GM11168 (cell line): ENCODE results near the gene RPL38.

Experiments used
- in situ Hi-C: fragments of 300-500 bp; cut with MboI; formaldehyde crosslinking; loops from one replicate; pipeline ENCODE4 v1.12.0; 2022; ENCODE audit warnings: low sequenced_read_pairs; ENCODE audit not compliant: unreplicated experiment

RPL38 gene

DNA sequence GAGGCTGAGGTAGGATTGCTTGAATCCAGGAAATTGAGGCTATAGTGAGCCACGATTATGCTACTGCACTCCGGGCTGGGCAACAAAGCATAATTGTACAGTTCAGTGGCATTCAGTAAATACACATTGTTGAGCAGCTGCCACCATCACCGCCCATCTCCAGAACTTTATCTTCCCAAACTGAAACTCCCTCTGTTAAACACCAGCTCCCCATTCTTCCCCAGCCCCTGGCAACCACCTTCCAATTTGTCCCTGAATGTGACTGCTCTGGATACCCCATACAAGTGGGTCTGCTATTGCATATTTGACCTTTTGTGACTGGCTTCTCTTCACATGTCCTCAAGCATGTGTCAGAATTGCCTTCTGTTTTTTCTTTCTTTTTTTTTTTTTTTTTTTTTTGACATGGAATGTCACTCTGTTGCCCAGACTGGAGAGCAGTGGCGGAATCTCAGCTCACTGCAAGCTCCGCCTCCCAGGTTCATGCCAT is 2.9 kb downstream of the RPL38 start:
- in situ Hi-C loops: no loop called here

DNA sequence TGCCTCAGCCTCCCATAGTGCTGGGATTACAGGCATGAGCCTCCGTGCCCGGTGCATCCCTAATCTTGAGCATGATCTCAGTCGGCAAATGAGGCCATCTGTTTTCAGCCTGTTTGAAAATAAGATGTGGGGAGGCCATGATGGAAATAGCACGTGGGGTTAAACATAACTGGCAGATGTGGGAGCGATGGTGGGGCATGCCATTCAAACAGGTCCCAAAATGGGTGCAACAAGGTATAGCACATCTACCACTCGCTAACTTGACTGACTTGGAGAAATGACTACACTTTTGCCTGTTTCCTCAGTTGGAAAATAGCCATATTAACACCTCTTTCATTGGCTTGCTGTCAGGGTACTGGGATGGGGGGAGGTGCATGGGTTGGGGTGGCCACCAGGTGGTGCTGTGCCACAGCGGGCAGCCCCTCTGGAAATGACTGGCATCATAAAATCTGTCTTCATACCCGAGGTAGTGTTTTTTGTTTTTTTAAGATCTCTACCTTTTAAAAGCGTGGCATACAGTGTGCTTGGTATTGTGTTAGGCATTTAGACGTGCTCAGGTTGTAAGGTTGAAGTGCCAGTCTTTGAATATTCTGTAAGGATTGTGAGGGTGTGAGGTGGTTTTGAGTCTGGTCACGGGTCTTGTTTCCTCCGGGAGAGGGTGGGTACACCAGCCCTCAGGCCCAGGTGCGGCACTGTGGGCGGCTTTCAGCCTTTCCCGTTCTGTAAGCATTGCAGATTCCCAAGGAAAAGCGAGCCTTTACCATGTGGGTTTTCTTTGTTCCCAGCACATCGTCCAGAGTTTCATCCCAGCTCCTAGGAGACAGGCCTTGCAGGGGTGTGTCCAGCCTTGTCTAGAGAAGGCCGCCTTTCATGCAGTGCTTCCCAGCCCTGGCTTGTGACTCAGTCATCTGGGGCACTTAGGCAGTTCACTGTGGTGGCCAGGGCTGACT is 7.0 kb downstream of the RPL38 start:
- in situ Hi-C loops: no loop called here

DNA sequence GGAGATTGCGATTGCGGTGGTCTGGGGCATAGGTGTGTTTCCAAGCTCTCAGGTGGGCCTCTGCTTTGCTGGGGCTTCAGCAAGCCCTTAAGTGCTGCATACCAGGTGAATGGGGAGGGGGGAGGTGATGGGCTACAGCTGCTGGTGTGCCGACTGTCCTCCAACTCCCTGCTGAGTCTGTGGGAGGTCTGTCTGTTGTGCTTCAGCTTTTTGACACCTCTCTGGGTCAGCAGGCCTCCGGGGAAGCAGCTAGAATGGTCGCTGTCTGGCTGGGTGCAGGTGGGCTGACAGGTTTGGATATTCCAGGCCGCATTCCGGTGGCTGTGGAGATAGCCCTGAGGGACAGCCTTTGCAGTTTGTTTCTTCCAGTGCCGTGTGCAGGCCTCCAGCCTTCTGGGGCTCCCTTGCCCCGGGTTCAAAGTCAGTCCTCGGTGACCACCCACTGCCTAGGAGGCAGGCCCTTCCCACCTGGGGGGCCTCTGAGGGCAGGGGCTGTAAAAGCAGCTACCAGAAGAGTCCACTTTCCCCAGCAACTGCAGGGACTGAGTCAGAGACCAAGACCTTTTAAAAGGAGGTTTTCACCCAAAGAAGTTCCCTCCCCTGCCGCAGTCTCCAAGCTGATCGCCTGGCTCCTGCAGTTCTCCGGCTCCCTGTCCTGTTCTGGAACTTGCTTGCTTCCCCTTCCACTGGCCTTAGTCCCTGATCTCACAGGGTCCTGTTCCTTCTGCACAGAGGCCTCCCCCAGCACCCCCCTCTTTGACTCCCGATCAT is 7.8 kb downstream of the RPL38 start:
- in situ Hi-C loops: no loop called here

DNA sequence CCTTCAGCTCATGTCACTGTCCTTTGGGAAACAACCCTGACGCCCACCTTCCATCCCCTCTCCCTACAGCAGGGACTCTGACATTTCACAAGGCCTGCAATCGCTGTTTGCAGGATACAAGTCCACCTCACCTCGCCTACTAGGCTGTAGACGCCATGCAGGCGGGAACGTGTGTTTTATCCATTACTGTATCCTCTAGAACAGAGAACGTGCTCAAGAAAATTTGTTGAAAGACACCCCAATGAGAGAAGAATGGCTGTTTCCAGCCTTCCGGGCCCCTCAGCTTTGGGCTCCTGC is 8.4 kb downstream of the RPL38 start:
- in situ Hi-C loops: no loop called here

DNA sequence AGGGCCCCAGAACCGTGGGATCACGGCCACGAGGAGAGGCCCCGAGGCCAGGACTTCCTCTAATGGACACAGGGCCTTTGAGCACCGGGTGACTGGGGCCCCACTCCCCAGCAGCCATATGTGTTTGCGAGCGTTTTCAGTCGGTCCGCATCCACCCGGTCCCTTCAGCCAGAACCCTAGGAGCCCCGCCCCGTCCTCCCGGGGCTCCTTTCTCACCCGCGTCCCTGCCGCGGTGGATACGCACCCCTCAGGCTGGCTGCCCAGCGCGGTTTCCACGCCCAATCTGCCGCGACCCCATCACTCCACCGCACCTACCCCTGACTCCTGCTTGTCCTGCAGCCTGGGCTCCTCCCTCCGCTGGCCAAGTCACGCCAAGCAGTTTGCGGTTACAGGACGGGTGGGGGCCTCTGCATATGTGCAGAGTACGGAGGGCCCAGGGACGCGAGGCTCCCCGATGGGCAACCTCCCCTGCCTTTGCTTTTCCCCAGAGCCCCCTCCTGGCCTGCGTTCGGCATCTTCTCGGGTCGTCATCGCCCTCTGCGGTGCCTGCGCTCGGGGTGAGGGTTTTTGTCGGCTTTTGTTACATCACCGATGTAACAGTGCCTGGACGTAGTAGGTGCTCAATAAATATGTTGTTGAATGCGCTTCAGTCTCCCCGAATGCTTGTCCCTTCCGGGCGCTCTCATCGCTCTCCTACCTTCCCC is 8.9 kb downstream of the RPL38 start:
- in situ Hi-C loops: no loop called here

DNA sequence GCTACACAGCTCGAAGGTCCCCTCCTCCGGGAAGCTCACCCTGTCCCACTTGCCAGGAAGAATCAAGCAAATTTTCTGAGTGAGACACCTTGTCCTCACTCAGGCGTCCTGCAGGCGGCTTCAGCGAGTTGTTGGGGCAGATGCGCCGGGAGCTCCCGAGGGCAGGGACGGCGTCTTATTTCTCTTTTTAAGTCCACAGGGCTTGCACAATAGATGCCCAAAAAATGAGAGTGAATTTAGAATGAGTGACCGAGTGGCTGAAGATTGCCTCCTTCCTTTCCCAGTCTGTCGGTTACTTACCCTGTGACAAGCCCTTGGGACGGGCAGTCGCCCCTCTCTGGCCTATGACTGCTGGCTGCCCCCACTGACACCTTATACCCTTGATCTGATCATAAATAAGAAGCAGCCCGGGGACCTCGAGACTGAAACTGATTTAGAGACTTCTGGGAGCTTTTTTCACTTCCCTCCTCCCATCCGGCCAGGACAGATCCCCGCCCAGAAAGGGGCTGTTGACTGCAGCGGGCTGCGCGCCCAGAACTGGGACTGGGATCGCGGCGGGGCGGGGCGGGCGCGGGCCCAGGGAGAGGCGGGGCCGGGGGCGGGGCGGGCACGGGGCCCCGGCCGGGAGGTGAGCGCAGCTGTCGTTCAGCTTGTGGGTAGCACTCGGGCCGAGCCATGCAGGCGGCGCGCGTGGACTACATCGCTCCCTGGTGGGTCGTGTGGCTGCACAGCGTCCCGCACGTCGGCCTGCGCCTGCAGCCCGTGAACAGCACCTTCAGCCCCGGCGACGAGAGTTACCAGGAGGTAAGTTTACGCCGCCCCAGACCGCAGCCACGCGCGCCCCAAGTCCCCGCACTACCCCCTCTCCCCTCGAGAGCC is 9.7 kb downstream of the RPL38 start, which contains the start of gene TTYH2:
TSS of gene TTYH2 (plus strand) at position 659 of the 879 bp plus-strand sequence. CDS start at position 676, 17 bp downstream.
- in situ Hi-C loops: no loop called here

DNA sequence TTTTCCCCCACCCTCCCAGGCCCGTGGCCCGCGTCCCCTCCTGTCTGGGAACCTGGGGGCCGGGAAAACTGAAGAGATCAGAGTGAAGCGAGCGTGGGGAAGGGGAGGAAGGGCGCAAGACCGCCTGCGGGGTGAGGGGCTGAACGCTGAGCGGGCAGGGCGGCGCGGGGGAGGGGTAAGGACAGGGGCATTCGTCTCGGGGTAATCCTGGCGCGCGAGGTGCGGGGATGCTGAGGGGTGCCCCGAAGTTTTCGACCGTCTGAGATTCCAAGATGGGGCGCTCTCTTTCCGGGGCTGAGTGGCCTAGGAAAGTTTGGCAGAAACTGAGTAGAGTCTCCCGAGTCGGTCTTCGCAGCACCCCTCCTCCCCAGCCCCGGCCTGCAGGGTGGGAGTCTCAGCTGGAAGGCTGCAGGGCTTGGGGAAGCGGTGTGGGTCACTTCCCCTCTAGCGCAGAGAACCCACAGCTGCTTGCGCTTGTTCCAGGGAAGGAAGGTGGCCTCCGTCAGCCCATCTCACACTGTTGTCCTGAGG is 10.4 kb downstream of the RPL38 start:
- in situ Hi-C loops: no loop called here

DNA sequence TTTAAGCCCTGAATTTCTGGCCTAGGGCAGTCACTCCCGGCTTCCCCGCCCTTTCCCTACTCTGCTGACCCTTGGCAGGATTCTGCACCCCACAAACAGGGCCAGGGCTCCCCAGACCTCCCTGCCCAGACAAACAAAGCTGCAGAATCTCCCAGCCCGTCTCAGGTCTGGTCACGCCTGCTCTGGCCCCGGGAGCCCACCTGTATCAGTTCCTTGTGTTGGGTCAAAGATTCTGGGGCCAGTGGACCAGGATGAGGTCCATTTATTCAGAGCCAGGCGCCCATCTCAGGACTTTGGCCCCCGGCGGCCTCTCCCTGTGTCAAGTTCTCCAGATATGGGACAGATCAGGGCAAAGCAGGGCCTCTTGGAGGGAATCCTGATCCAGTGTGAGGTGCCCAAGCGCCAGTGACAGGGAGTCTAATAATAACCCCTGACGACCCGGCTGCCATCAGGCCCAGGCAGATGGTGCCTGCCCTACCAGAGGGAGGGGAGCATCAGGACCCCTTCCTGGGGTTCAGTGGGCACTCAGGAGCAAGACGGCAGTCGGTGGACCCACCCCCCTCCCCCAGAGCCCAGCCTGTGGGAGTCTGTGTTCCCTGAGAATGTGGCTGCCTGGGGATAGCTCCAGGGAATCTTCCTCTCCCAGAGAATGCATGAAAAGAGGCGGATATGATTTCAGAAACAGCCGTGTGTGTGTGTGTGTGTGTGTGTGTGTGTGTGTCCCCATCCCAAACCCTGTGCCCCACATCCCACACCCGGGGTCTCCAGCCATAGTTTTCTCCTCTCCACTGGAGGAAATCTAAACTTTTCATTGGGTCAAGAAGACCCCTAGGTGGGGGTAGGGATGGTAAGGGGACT is 11.2 kb downstream of the RPL38 start:
- in situ Hi-C loops: no loop called here

DNA sequence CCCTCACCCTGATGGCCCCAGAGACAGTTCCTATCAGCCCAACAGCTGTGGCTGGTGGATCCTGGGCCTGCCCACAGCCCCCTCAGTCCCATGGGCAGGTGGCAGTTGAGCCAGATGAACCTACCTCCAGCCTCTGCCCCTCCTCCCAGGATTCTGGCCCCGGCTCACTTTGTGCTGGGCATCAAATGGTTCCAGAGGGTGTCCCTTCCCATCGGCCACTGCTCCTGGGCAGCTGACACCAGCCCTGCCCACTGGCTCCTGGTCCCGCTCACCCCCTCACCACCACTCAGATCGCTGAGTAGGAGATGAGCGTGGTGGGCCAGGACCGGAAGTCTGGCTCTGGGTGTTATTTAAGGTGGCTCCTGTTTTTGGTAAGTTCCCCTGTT is 11.9 kb downstream of the RPL38 start:
- in situ Hi-C loops: no loop called here

DNA sequence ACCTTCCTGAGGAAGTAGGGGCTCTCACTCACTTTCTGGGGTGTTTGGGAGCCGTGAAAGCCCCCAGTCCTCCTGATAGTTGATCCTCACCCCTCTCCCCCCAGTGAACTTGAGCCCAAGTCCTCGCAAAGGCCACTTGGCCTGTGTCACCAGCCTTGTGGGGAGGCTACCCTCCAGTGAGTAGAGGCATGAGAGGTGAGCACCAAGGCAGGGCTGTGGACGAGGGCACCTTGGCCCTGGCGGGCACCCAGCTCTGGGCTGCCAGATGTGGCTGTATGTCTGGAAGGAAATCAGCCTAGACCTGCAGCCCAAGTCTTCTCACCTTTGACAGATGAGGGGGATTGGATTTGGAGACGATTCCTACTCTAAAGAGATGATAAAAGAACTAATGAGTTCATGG is 13.0 kb downstream of the RPL38 start:
- in situ Hi-C loops: no loop called here

DNA sequence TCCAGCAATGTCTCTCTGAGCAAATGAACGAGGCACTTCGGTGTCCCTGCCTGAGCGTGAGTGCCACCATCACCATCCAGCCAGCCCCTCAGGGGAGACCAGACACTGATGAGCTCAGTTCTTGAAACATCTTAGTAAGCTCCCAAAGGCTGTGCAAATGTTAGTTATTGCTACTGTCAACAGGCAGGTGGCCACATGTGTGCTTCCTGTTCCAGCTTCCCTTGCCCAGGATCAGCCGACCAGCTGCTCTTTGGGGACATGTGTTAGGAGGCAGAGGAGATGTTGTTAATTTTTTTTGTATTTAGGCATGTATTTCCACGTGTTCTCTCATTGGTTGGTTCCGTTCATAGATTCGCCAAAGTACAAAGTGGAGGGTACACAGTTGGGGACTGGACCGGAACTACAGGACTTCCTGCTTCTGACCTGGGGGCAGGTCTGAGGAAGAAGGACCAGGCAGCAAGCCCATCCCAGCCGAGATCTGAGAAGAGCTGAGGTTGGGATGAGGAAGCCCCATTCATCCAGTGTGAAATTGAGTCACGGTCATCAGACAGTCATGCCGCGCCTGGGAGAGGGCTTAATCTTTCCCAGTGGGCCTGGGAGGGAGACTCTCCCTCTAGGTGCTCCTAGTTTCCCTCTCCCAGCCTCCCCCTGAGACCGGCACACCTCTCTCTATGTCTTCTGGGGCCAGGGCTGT is 13.7 kb downstream of the RPL38 start:
- in situ Hi-C loops: no loop called here

DNA sequence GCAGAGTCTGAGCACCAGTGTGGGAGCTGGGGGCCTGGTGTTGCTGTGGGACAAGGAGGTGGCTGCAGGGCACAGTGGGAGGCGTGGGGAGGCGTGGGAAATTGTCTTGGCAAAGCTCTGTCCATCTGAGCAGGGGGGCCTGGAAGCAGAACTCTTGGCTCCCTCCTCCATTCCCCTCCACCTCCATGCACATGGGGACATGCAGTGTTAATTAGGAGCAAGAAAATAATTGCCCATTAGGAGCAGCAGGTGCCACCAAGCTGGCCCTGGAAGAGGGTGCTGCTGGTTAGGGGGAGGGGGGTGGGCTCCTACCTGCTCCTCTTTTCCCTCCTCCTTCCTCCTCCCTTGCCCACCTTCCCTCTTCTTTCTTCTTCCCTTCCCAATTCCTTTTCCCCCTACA is 14.4 kb downstream of the RPL38 start:
- in situ Hi-C loops: no loop called here

DNA sequence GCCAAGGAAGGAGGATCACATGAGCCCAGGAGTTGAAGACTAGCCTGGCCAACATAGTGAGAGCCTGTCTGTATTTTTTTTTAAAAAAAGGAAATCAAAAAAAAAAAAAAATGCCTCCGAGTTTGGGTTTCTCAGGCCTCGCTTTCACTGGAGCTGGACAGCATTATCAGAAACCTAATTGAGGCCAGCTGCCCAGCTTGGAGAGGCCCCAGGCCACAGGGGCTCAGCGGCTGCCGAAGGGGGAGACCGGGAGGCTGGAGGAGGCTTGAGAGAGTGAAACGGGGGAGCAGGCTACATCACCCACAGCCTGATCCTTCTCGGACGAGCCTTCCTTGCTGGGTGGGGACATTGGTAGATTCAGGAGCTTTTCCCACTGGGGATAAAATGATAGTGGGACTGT is 15.0 kb downstream of the RPL38 start:
- in situ Hi-C loops: no loop called here

DNA sequence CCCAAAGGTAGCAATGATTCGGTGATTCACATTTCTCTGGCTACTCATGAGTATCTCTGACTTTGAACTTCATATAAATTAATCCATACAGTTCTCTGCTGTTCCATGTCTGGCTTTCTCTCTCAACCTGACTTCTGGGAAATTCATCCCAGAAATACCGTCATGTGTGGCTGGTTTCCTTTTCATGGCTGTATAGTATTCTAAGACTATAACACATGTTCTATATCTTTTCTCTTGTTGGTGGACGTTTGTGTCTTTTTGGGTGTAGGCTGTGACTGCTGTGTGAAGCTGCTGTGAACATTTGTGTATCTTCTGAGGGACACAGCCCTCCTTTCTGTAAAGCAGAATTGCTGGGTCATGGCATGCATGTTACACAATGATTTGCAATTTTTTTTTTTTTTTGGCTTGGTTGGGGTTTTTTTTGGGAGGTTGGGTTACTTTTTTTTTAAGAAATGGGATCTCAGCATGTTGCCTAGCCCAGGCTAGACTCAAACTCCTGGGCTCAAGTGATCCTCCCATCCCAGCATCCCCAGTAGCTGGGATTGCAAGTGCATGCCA is 16.2 kb downstream of the RPL38 start:
- in situ Hi-C loops: no loop called here

DNA sequence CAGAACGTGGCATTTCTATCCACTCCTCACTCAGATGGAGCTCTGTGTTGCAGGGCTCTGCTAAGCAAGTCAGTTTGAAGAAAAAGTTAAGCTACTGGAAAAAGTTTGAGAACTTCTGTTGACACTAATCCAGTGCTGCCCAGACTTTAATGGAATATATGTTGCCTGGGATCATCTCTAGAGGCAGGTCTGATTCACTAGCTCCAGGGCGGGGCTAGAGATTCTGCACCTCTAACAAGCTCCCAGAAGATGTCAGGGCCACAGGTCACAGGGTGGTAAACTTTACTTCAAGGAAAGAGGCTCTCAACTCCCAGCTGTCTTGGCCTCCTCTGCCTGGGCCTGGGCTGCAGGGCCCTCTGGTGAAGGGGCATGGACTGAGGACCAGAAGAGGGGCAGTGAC is 16.7 kb downstream of the RPL38 start:
- in situ Hi-C loops: no loop called here

DNA sequence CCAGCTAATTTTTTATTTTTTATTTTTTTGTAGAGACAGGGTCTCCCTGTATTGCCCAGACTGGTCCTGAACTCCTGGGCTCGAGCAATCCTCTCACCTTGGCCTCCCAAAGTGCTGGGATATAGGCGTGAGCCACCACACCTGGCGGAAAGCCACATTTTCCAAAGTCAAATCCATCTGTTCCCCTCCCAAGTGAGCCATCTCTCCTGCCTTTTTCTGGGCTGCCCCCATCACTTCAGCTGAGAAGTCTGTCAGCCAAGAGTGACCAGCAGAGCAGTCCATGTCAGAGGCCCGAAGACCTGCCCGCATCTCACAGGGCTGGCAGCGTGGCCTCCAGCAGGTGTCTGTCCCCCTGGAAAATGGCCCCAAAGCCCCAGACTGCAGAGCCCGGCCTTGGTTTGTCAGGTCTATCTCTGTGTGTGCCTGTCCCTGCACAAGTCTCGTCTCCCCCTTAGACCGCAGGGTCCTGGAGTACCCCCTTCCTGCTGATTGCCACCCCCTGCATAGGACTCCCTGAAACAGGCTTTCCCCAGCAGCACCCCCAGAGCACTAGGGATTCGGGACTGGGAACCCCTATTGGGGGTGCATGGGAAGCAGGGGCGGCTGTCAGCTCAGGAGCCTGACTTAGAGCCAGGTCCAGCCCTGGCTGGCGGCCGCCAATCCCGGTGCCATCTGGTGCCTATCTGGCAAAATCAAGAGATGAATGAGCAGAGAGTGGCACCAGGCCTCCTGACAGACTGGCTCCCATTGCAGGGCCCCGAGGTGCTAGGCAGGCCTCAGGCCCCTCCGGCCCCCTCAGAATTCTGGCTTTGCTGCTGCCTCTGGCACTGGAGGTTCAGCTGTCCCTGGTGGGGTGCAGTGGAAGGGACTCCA is 17.7 kb downstream of the RPL38 start:
- in situ Hi-C loops: no loop called here

DNA sequence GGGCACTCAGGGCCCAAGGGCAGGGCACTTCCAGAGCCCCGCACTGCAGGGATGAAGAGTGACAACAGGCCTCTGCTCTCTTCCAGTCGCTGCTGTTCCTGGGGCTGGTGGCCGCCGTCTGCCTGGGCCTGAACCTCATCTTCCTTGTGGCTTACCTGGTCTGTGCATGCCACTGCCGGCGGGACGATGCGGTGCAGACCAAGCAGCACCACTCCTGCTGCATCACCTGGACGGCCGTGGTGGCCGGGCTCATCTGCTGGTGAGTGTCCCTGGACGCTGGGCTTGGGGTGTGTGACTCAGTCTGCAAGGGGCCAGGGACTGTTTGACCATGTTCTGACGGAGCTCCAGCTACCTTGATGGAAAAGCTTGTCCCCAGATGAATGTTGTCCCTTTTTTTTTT is 18.9 kb downstream of the RPL38 start:
- in situ Hi-C loops: no loop called here
